Right cardiac atrium (tissue), 5 donors: ENCODE data around the gene TRAPPC1. TPM values are rescaled to one million over a fixed set of nuclear protein-coding genes. Genes with fewer than 3 reads are reported as not detected.

Experiments
- ATAC-seq, 2 donors: fragments of 200-7000 bp; cut with Tn5 transposase; one replicate each; pipeline versions ENCODE4 v1.8.0 to v1.9.1; 2020; ENCODE audit warnings: moderate library complexity in 2 of 2, mild to moderate bottlenecking in 1 of 2
- DNase-seq, 3 donors: peaks; one replicate each; pipeline ENCODE4 v3.0.0-alpha.2; 2020
- H3K27ac ChIP-seq: one replicate; pipeline ENCODE4 v1.5.1; 2013; ENCODE audit warnings: mild to moderate bottlenecking, low read length, control low read depth, moderate library complexity
- H3K27me3 ChIP-seq: one replicate; pipeline ENCODE4 v1.6.1; 2013; ENCODE audit not compliant: control insufficient read depth, insufficient read depth
- H3K4me1 ChIP-seq: one replicate; pipeline ENCODE4 v1.6.1; 2013; ENCODE audit warnings: low read length; ENCODE audit not compliant: control insufficient read depth, insufficient read depth
- H3K4me3 ChIP-seq: one replicate; pipeline ENCODE4 v1.5.1; 2013; ENCODE audit warnings: low read length, control low read depth
- H3K9me3 ChIP-seq: one replicate; pipeline ENCODE4 v1.6.1; 2013; ENCODE audit warnings: low read length; ENCODE audit not compliant: control insufficient read depth
- whole genome bisulfite sequencing: extraction: QIAGEN DNeasy Blood & Tissue Kit; methylation state at CpG from one replicate; pipeline ENCODE4 v1.1.7; 2013; 5-methylcytosine and 5-hydroxymethylcytosine counted together
- intact Hi-C, 4 donors: fragments of 100-400 bp; cut with DNase I; formaldehyde crosslinking; loops; one replicate each; pipeline versions ENCODE4 v1.11.0 to v1.14.0; 2022 to 2023
- long read RNA-seq, 4 donors: library from polyadenylated mRNA; unstranded; transcript quantifications; one replicate each; pipeline ENCODE4 v2.0.0, GENCODE V29; 2020 to 2021
- polyA plus RNA-seq: library from polyadenylated mRNA; stranded (reverse); fragments of 200-250 nt; gene quantifications from one replicate; pipeline ENCODE4 v1.2.3, GENCODE V29; 2013
- total RNA-seq, 4 donors: library from RNA; stranded (reverse); fragmentation: NEBNext Ultra II Directional; extraction: Animal tissue kit (Norgen Biotek cat#: 25700); gene quantifications; one replicate each; pipeline ENCODE4 v1.2.1, GENCODE V29; 2021
- donor health status: healthy with polysubstance abuse.
- donor health status: DM: no; HTN: yes; CAD: no.
- donor health status: DM: no; HTN: no; CAD: no.
- donor health status: DM: no; HTN: yes; CAD: no; lungs with severe emphysema.
- donor health status: DM: yes; HTN: yes; CAD: no.

The TRAPPC1 gene, protein sequence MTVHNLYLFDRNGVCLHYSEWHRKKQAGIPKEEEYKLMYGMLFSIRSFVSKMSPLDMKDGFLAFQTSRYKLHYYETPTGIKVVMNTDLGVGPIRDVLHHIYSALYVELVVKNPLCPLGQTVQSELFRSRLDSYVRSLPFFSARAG
- total RNA-seq = 100 to 1,000 TPM in 3 of 4 donors, 10 to 100 TPM in 1; 73.4 to 109 (median 104) TPM
- 135 TPM for polyA plus RNA-seq
- long read RNA-seq, donor 1, transcript TRAPPC1-201 (4 exons, 811 nt) = major isoform, 28 of 39 reads
- long read RNA-seq, donor 1, transcript TRAPPC1-202 (5 exons, 759 nt) = minor isoform, 10 of 39 reads
- long read RNA-seq, donor 1, partial matches to known transcripts = 1 of 39 reads
- long read RNA-seq, donor 1, other reads (novel, unspliced or antisense) = 0 of 39 reads
- long read RNA-seq, donor 2, transcript TRAPPC1-201 (4 exons, 811 nt) = major isoform, 9 of 13 reads
- long read RNA-seq, donor 2, partial matches to known transcripts = 1 of 13 reads
- long read RNA-seq, donor 2, other reads (novel, unspliced or antisense) = 0 of 13 reads
- long read RNA-seq, donor 3, partial matches to known transcripts = 1 of 6 reads
- long read RNA-seq, donor 3, other reads (novel, unspliced or antisense) = 0 of 6 reads
- long read RNA-seq, donor 4, transcript TRAPPC1-201 (4 exons, 811 nt) = major isoform, 12 of 17 reads
- long read RNA-seq, donor 4, partial matches to known transcripts = 1 of 17 reads
- long read RNA-seq, donor 4, other reads (novel, unspliced or antisense) = 0 of 17 reads

DNA sequence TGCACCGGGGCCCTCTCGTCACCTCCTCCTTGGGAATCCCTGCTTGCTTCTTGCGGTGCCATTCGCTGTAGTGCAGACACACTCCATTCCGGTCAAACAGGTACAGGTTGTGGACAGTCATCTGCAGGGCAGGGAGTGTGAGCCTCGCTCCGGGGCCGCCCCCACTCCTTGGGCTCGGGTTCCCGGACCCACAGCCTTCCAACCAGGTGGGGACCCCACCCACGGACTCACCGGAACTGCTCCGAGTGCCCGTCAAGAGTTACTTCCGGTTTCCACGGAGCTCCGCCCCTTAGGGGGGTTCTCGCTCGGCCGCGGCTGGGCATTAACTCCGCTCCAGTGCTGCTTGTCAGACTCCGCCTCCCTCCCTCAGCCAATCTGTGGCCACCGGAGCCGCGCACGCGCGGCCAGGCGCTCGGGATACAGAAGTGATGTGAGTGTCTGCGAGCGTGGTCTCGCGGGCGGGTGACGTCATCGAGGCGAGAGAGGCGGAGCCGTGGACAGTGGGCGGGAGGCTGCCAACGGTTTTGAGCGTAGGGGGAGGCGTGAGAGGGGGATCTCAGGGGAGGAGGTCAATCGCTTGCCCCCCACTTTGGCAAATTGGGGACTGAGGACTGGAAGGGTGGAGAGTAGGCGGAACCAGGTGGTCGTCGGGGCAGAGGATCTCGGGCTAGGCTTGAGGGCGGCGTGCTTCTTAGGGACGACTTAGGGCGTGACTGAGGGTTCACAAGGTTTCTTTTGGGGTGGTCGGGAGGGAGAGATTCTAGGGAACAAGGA lies at the start of gene TRAPPC1, which contains the start of gene CNTROB:
TSS of gene TRAPPC1 (minus strand) at position 238 of the 774 bp plus-strand sequence. CDS start at position 121, 117 bp downstream.
TSS of gene CNTROB (plus strand) at position 498 of the 774 bp plus-strand sequence. CDS start 874 bp downstream, outside the sequence.
- intact Hi-C loops = no loop called here
- peak within 1 kb of the TSS; percentile 33 for H3K27ac ChIP-seq

DNA sequence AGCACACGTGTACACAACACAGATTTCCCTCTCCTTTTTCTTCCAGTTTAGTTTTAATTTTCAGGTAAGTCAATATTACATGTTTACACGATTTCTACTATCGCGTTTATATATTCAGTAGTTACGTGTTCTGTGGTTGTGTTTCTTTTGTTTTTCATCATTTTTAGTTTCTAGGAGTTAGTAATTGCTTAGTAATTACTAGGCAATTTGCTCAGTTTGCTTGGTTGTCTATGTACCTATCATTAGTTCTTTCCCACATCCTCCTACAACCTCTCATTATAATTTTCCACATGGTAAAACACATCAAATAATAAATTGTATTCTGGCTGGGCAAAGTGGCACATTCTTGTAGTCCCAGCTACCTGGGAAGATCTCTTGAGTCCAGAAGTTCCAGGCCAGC lies 46.1 kb upstream of the TRAPPC1 start:
- intact Hi-C loops = no loop called here
- DNase-seq (no peak), ATAC-seq (no peak)
- Histone ChIP-seq H3K27me3 (no peaks in the 10 kb centered on the region), H3K27ac (no peak overlapping the region), H3K4me1 (no peaks in the 10 kb centered on the region), H3K9me3 (no peaks in the 10 kb centered on the region), H3K4me3 (no peak overlapping the region)
- WGBS = 92% methylated on average over 5 of the region's 5 CpGs

More for the DNA sequence above, at the start of gene TRAPPC1, which contains the start of gene CNTROB:
- no peaks in the 10 kb centered on the region for H3K27me3 ChIP-seq
- H3K9me3 ChIP-seq = no peaks in the 10 kb centered on the region
- peak; percentile 99 to 100 (median 100) for DNase-seq
- WGBS = under 1% methylated on average over 55 of the region's 55 CpGs
- peaks cover 2% of the 10 kb centered on the region for H3K4me1 ChIP-seq
- ATAC-seq = peak; percentile 99
- peak within 1 kb of the TSS; percentile 72 for H3K4me3 ChIP-seq

DNA sequence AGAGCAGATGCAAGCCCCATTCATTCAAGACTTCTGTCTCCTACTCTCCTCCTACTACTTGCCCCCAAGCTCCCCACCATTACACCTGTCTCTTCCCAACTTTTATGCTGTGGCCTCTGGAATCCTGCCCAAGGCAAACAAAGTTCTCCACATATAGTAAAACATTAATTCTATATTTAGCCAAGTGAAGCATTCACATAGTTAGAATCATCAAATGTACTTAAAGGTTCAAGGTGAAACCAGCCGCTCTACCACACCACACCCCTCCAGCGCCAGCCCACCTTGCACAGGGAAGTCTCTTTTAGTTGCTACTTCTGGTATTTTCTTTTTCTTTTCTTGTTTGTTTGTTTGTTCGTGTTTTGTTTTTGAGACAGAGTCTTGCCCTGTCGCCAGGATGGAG lies 45.3 kb upstream of the TRAPPC1 start:
- ATAC-seq (no peak), DNase-seq (no peak)
- intact Hi-C loops = no loop called here
- Histone ChIP-seq H3K27me3 (no peaks in the 10 kb centered on the region), H3K9me3 (no peaks in the 10 kb centered on the region), H3K4me3 (no peak overlapping the region), H3K4me1 (no peaks in the 10 kb centered on the region), H3K27ac (no peak overlapping the region)
- WGBS = 89% methylated on average over 4 of the region's 4 CpGs

DNA sequence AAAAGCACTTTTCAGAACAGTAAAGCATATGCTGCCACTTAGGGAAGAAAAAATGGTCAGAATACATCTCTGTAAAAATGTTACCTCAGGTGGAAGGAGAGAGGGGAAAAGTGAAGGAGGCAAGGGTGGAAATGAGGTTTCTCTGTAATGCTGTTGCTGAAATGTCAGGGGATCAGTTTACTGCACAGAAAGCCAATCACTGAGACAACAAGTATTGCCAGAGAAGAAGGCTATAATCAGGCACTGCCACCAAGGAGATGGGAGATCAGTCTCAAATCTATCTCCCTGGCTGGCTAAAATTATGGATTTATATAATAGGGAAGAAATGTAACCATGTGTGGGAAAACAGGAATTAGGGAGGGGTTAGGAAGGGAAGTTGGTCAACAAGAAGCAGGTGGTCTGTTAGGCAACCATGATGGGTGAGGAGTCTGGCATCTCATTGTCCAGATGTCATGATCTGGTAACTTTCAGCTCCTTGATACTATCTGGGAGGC lies 42.9 kb upstream of the TRAPPC1 start:
- no peak overlapping the region for H3K4me3 ChIP-seq
- DNase-seq (no peak), ATAC-seq (no peak)
- intact Hi-C loops = no loop called here
- H3K27me3 ChIP-seq = no peaks in the 10 kb centered on the region
- no peaks in the 10 kb centered on the region for H3K9me3 ChIP-seq
- no peaks in the 10 kb centered on the region for H3K4me1 ChIP-seq
- no peak overlapping the region for H3K27ac ChIP-seq

DNA sequence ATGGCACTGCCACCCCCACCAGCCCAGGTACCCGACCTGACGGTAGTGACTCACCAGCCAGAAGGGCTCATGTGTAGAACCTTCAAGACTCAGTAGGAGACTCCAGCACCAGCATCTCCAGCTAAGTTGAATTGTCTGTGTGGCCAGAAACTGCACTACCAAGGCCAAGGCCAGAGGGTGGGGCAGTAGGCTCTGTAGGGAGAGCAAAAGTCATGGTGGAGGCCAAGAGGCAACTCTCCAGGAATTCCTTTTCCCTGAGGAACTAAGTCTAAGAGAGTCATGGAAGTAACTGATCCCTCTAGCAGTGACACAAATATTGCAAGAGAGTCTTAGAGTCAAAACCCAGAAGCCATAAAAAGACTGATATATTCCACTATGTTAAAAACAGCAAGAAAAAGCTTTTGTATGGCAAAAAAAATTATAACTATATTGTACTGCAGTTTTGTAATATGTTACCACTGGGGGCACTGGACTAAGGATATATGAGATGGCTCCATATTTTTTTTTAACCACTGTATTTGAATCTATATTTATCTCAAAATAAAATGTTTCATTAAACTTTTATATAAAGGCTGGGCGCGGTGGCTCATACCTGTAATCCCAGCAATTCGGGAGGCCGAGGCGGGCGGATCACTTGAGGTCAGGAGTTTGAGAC lies 40.5 kb upstream of the TRAPPC1 start:
- no peaks in the 10 kb centered on the region for H3K4me1 ChIP-seq
- 93% methylated on average over 8 of the region's 8 CpGs for WGBS
- intact Hi-C loops = no loop called here
- H3K27ac ChIP-seq = no peak overlapping the region
- H3K27me3 ChIP-seq = no peaks in the 10 kb centered on the region
- DNase-seq (peak in 2 of 3 donors; percentile 38 to 56), ATAC-seq (peak; percentile 36 to 54)
- H3K9me3 ChIP-seq = no peaks in the 10 kb centered on the region
- H3K4me3 ChIP-seq = no peak overlapping the region

DNA sequence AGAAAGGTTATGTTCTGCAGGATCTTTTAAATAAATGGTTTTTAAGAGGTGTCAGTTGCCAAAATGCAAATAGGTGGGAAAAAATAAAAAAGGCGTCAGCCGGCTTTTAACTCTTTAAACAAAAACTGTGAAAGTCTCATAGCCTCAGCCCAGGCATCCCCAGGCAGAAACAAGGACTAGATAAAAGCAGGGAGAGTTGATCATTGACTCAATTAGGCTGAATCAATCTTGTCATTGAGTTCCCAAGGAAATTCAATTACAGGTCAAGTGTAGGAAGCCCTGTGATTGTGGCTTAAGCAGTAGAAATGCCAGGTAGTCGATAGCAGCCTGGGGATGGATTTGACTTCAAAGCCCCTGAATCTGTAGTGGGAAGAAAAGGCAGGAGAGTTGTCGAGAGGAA lies 39.9 kb upstream of the TRAPPC1 start:
- DNase-seq (no peak), ATAC-seq (no peak)
- Histone ChIP-seq H3K4me3 (no peak overlapping the region), H3K27me3 (no peaks in the 10 kb centered on the region), H3K9me3 (no peaks in the 10 kb centered on the region), H3K4me1 (no peaks in the 10 kb centered on the region), H3K27ac (no peak overlapping the region)
- 78% methylated on average over 4 of the region's 4 CpGs for WGBS
- intact Hi-C loops = no loop called here

DNA sequence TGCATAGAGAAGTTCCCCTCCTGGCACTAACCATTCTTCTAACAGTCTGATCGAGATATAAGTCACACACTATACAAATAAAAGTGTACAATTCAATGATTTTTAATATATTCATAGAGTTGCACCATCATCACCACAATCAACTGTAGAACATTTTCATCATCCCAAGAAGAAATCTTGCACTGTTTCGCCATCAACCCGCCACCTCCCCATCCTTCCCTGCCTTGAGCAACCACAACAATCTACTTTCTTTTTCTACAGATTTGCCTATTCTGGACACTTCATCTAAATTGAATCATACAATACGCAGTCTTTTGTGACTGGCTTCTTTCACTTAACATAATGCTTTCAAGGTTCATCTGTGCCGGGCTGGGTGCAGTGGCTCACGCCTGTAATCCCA lies 37.7 kb upstream of the TRAPPC1 start:
- 86% methylated on average over 6 of the region's 6 CpGs for WGBS
- Histone ChIP-seq H3K9me3 (no peaks in the 10 kb centered on the region), H3K27me3 (no peaks in the 10 kb centered on the region), H3K27ac (no peak overlapping the region), H3K4me1 (no peaks in the 10 kb centered on the region), H3K4me3 (no peak overlapping the region)
- DNase-seq (no peak), ATAC-seq (no peak)
- intact Hi-C loops = loop anchor here in 1 of 4 donors (2.0 kb wide), 1 partner anchor 39 kb away; no protein-coding TSS in a partner anchor

DNA sequence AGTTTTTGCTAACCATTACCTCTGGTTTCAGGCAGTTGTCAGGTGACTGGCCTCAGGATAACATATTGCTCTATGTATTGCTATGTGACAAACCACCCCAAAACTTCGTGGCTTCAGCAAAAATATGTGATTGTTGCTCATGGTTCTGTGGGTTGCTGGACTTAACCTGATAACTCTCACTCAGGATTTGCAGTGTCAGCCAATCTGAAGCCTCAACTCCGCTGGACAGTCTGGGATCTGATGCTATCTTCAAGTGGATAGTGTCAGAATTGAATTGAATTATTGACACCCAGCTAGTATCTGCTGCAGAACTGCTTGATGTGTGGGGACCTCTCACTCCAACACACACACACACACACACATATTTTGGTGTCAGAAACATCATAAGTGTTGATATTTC lies 36.0 kb upstream of the TRAPPC1 start:
- no peak overlapping the region for H3K4me3 ChIP-seq
- no peak overlapping the region for H3K27ac ChIP-seq
- no peaks in the 10 kb centered on the region for H3K4me1 ChIP-seq
- no peaks in the 10 kb centered on the region for H3K9me3 ChIP-seq
- no peaks in the 10 kb centered on the region for H3K27me3 ChIP-seq
- ATAC-seq (no peak), DNase-seq (no peak)
- 46% methylated on average over 2 of the region's 2 CpGs for WGBS
- intact Hi-C loops = loop anchor here in 1 of 4 donors (2.0 kb wide), 1 partner anchor 41 kb away; no protein-coding TSS in a partner anchor

DNA sequence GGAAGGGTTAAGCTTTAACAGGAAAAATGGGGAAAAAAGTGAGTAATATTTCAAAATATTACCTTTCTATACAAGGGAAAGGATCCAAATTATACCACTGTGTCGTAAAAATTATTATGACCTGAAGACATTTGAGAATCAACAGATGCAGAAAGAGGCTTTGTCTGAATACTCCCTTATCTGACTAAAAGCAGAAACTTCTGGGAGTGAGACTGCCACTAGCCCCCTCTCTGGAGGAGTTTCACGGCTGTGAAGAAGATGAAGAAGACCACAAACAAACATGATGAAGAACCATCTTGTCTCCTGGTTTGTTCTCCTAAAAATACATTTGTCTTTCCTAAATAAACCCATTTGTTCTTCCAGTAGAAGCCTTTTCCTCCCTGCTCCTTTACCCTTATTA lies 29.7 kb upstream of the TRAPPC1 start:
- no peaks in the 10 kb centered on the region for H3K4me1 ChIP-seq
- ATAC-seq = no peak
- WGBS = 33% methylated on average over 2 of the region's 2 CpGs
- no peaks in the 10 kb centered on the region for H3K9me3 ChIP-seq
- intact Hi-C loops = no loop called here
- DNase-seq = no peak
- no peak overlapping the region for H3K27ac ChIP-seq
- H3K27me3 ChIP-seq = no peaks in the 10 kb centered on the region
- no peak overlapping the region for H3K4me3 ChIP-seq

DNA sequence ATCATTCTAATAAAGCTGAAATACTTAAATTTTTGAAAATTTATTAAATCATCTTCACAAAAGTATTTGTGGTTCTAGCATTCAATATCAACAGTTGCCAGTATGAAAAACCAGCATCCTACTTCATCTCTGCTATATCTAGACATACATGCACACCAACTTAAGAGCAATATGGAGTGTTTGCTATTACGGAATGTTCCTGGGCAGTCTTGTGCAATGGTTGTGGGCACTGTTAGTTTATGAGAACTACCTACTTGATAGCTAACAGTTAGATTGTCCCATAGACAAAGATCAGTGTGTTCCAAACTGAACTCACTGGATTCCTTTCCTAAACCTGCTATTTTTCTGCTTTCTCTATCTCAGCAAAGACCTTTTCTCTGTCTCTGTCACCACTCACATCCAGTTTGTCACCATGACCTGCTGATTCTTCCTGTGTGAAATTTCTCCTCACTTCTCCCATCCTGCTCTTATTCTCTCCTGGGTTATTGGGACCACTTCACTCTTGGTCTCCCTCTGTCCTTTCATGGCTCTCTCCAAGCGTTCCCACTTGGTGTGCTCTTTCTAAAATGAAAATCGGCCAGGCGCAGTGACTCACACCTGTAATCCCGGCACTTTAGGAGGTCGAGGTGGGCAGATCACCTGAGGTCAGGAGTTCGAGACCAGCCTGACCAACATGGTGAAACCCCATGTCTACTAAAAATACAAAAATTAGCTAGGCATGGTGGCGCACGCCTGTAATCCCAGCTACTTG lies 27.9 kb upstream of the TRAPPC1 start:
- no peaks in the 10 kb centered on the region for H3K9me3 ChIP-seq
- ATAC-seq (no peak), DNase-seq (no peak)
- 91% methylated on average over 9 of the region's 9 CpGs for WGBS
- no peaks in the 10 kb centered on the region for H3K27me3 ChIP-seq
- no peak overlapping the region for H3K27ac ChIP-seq
- intact Hi-C loops = no loop called here
- H3K4me3 ChIP-seq = no peak overlapping the region
- no peaks in the 10 kb centered on the region for H3K4me1 ChIP-seq
